ENCODE results near the gene RHOH.

GRCh38 chr4:40160258-40160657 lies 36.6 kb upstream of the RHOH start:
- TF ChIP-seq, protein P1, sequence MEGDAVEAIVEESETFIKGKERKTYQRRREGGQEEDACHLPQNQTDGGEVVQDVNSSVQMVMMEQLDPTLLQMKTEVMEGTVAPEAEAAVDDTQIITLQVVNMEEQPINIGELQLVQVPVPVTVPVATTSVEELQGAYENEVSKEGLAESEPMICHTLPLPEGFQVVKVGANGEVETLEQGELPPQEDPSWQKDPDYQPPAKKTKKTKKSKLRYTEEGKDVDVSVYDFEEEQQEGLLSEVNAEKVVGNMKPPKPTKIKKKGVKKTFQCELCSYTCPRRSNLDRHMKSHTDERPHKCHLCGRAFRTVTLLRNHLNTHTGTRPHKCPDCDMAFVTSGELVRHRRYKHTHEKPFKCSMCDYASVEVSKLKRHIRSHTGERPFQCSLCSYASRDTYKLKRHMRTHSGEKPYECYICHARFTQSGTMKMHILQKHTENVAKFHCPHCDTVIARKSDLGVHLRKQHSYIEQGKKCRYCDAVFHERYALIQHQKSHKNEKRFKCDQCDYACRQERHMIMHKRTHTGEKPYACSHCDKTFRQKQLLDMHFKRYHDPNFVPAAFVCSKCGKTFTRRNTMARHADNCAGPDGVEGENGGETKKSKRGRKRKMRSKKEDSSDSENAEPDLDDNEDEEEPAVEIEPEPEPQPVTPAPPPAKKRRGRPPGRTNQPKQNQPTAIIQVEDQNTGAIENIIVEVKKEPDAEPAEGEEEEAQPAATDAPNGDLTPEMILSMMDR (conservative IDR thresholded peaks at IDR 0.05; ENCODE audit: low read length): no peak
- TF ChIP-seq EZH2phosphoT487 (IDR thresholded peaks at IDR 0.05; ENCODE audit: borderline replicate concordance, low read depth, low read length): no peak

Data from OCI-LY7 (cell line).